Measurements from ENCODE around the gene EMC8. TPM values are rescaled to one million over a fixed set of nuclear protein-coding genes. Genes with fewer than 3 reads are reported as not detected.

EMC8 gene
- total RNA-seq, 2 donors from 2014 or later, result 60.1 to 67.6 TPM

GRCh38 chr16:85729452-85730185 lies 69.7 kb downstream of the EMC8 start:
- WGBS, 2 experiments (ENCODE audit: insufficient coverage in 1 of 2, insufficient read length in 1 of 2), result 89 to 90% methylated on average over 8 to 16 of the region's 16 CpGs

GRCh38 chr16:85728879-85729278 lies 70.5 kb downstream of the EMC8 start:
- Histone ChIP-seq H3K4me1 (ENCODE audit: control insufficient read depth, insufficient read depth, low read length) (no peaks in the 10 kb centered on the region), H3K4me3 (ENCODE audit: low read length) (no peak overlapping the region), H3K36me3 (ENCODE audit: control insufficient read depth, insufficient read depth, low read length) (no peaks in the 10 kb centered on the region), H3K9me3 (ENCODE audit: control insufficient read depth, low read length) (no peaks in the 10 kb centered on the region), H3K27ac (ENCODE audit: low read depth, low read length) (no peak overlapping the region), H3K9ac (ENCODE audit: extremely low read depth, low read length, poor library complexity, severe bottlenecking) (no peak overlapping the region), H3K27me3 (ENCODE audit: control insufficient read depth, insufficient read depth, low read length, poor library complexity, severe bottlenecking) (no peaks in the 10 kb centered on the region)
- whole genome bisulfite sequencing, 2 experiments (ENCODE audit: insufficient coverage in 1 of 2, insufficient read length in 1 of 2), result 87 to 90% methylated on average over 3 to 7 of the region's 7 CpGs
- peak; percentile 81 for DNase-seq
- Mint-ChIP-seq H3K36me3 (ENCODE audit: low read depth) (peaks cover 8% of the 10 kb centered on the region), H3K27ac (no peak overlapping the region), H3K27me3 (ENCODE audit: insufficient read depth) (no peaks in the 10 kb centered on the region), H3K9me3 (no peaks in the 10 kb centered on the region), H3K4me3 (no peak overlapping the region), H3K4me1 (peaks cover 3% of the 10 kb centered on the region)
- peak; percentile 73 for TF ChIP-seq CTCF (conservative IDR thresholded peaks at IDR 0.05)

More at GRCh38 chr16:85729452-85730185, 69.7 kb downstream of the EMC8 start:
- Mint-ChIP-seq H3K36me3 (ENCODE audit: low read depth) (peaks cover 8% of the 10 kb centered on the region), H3K27ac (no peak overlapping the region), H3K9me3 (no peaks in the 10 kb centered on the region), H3K4me1 (peaks cover 3% of the 10 kb centered on the region), H3K4me3 (no peak overlapping the region), H3K27me3 (ENCODE audit: insufficient read depth) (no peaks in the 10 kb centered on the region)
- no peaks in the 10 kb centered on the region for H3K36me3 ChIP-seq (ENCODE audit: control insufficient read depth, insufficient read depth, low read length)
- H3K27me3 ChIP-seq (ENCODE audit: control insufficient read depth, insufficient read depth, low read length, poor library complexity, severe bottlenecking), result no peaks in the 10 kb centered on the region
- H3K4me3 ChIP-seq (ENCODE audit: low read length), result no peak overlapping the region
- H3K9ac ChIP-seq (ENCODE audit: extremely low read depth, low read length, poor library complexity, severe bottlenecking), result no peak overlapping the region
- TF ChIP-seq CTCF (conservative IDR thresholded peaks at IDR 0.05), result no peak
- no peaks in the 10 kb centered on the region for H3K9me3 ChIP-seq (ENCODE audit: control insufficient read depth, low read length)
- H3K27ac ChIP-seq (ENCODE audit: low read depth, low read length), result no peak overlapping the region
- no peak for DNase-seq
- H3K4me1 ChIP-seq (ENCODE audit: control insufficient read depth, insufficient read depth, low read length), result no peaks in the 10 kb centered on the region

Small RNAs within 50 kb of the gene (microRNA-seq; reads per million reads assigned to microRNA genes)
- gene MIR1910 (ENCODE audit: borderline microRNAs expressed), result not detected

Other genes starting within 250 kb of the EMC8 start
- 100 to 1,000 TPM; 108 to 128 TPM for gene GSE1, start 186.2 kb downstream of the EMC8 start, total RNA-seq
- gene GINS2, start 110.6 kb downstream of the EMC8 start, total RNA-seq, result 10 to 100 TPM; 32.8 to 42.3 TPM
- 1 to 10 TPM; 3.6 to 7.4 TPM for gene C16orf74, start 48.4 kb downstream of the EMC8 start, total RNA-seq
- gene COX4I1, start 151 bp upstream of the EMC8 start, total RNA-seq, result 100 to 1,000 TPM; 436 to 471 TPM
- gene IRF8, start 99.6 kb upstream of the EMC8 start, total RNA-seq, result under 1 TPM; 0.24 to 0.75 TPM

All from endodermal cell (in vitro differentiated cells).